Omental fat pad (tissue), 4 donors: Measurements from ENCODE around the gene TMPRSS7. TPM values are rescaled to one million over a fixed set of nuclear protein-coding genes. Genes with fewer than 3 reads are reported as not detected.

ENCODE experiments used
- ATAC-seq: fragments of 150-250 bp; one replicate; pipeline ENCODE4 v1.9.1; 2016; ENCODE audit warnings: mild to moderate bottlenecking, moderate library complexity; ENCODE audit not compliant: low FRiP score
- DNase-seq: peaks from one replicate; pipeline ENCODE4 v3.0.0-alpha.2; 2019; ENCODE audit warnings: low spot score
- total RNA-seq, 4 donors: library from RNA; depleted of rRNA; stranded (reverse); fragments of >200 nt; gene quantifications; one replicate each; pipeline ENCODE4 v1.1.0, GENCODE V29; 2016
- TF ChIP-seq, protein P1 (sequence below), 3 donors: fragments of 450-650 bp; IDR thresholded peaks; one replicate each; pipeline ENCODE4 v1.5.1; 2016 to 2017; ENCODE audit warnings: antibody characterized with exemption in 3 of 3, mild to moderate bottlenecking in 3 of 3, moderate library complexity in 2 of 3

TMPRSS7 gene
- total RNA-seq, 4 donors from 2014 or later, result not detected

DNA sequence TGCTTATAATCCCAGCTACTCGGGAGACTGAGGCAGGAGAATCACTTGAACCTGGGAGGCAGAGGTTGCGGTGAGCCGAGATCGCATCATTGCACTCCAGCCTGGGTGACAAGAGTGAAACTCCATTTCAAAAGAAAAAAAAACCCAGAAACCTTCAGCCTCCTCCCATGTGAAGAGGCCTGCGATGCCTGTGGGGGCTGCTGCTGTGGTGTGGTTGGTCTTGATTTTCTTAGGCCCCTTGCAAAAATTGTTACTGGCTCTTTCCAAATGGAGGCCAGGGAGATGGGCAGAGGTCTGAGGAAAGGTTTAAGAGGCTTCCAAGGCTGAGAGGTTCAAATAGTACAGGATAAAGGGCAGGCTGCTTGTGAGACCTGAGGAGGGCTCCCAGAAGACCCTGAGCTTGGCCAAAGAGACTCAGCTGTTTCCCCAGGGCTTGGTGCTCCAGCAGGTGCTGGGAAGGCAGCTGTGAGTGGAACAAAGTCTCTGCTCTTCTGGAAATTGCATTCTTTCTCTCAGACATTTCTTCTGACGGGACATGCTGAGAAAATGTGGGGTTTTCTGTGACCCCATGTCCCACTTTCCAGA lies 80.1 kb downstream of the TMPRSS7 start:
- TF ChIP-seq, protein P1, sequence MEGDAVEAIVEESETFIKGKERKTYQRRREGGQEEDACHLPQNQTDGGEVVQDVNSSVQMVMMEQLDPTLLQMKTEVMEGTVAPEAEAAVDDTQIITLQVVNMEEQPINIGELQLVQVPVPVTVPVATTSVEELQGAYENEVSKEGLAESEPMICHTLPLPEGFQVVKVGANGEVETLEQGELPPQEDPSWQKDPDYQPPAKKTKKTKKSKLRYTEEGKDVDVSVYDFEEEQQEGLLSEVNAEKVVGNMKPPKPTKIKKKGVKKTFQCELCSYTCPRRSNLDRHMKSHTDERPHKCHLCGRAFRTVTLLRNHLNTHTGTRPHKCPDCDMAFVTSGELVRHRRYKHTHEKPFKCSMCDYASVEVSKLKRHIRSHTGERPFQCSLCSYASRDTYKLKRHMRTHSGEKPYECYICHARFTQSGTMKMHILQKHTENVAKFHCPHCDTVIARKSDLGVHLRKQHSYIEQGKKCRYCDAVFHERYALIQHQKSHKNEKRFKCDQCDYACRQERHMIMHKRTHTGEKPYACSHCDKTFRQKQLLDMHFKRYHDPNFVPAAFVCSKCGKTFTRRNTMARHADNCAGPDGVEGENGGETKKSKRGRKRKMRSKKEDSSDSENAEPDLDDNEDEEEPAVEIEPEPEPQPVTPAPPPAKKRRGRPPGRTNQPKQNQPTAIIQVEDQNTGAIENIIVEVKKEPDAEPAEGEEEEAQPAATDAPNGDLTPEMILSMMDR (IDR thresholded peaks at IDR 0.05), result no peak
- ATAC-seq (no peak), DNase-seq (no peak)

GRCh38 chr3:112115161-112115739 lies 80.7 kb downstream of the TMPRSS7 start:
- TF ChIP-seq, protein P1 (IDR thresholded peaks at IDR 0.05), result no peak
- no peak for ATAC-seq
- no peak for DNase-seq

GRCh38 chr3:112115806-112116383 lies 81.4 kb downstream of the TMPRSS7 start:
- no peak for DNase-seq
- no peak for ATAC-seq
- TF ChIP-seq, protein P1 (IDR thresholded peaks at IDR 0.05), result no peak

DNA sequence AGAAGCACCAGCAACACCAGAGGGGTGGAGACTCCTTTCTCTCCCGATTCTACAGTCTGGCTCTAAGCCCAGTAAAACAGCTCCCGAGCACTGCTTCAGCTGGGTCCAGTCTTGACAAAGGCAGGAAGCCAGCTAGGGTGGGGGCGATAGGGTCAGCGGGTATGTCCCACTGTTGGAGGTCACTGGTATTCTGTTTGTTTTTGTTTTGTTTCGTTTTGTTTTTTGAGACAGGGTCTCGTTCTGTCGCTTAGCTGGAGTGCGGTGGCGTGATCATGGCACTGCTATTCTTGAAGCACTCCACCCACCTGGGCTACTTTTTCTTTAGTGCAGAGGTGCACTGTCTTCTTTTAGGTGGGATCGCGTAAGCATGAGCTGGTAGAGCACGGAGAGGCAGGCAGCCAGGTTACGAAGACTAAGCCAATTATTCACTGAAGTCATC lies 82.2 kb downstream of the TMPRSS7 start:
- TF ChIP-seq, protein P1 (IDR thresholded peaks at IDR 0.05), result no peak
- DNase-seq (no peak), ATAC-seq (no peak)

- TF ChIP-seq, protein P1 (IDR thresholded peaks at IDR 0.05), result no peak
- no peak for ATAC-seq
- no peak for DNase-seq
Measured at GRCh38 chr3:112117415-112117814, 82.9 kb downstream of the TMPRSS7 start.

GRCh38 chr3:112117841-112118571 lies 83.5 kb downstream of the TMPRSS7 start:
- TF ChIP-seq, protein P1 (IDR thresholded peaks at IDR 0.05), result no peak
- no peak for ATAC-seq
- DNase-seq, result no peak
